HT1080 (cell line): ENCODE measurements around the gene MCTP1. TPM values are rescaled to one million over a fixed set of nuclear protein-coding genes. Genes with fewer than 3 reads are reported as not detected.
A peak's percentile ranks its signal among the peaks of the same experiment; 100 is the strongest.
"Not testable (repeated sequence)": the region's sequence is repeated elsewhere in the genome, so short reads cannot be mapped to it uniquely, and the experiment has no call there.

ENCODE experiments used
- DNase-seq: peaks from one replicate; pipeline ENCODE4 v3.0.0-alpha.2; 2015; ENCODE audit warnings: low read depth
- total RNA-seq: library from RNA; depleted of rRNA; stranded (reverse); fragments of >200 nt; shearing (Covaris generic); gene quantifications from 2 replicates; pipeline ENCODE4 v1.2.3, GENCODE V29; 2014

Gene MCTP1
- total RNA-seq, 1 experiment from 2014 or later, result 13.9 TPM

GRCh38 chr5:95184924-95185323, 100.0 kb downstream of the MCTP1 start:
- no peak for DNase-seq

GRCh38 chr5:95181644-95182043, 103.2 kb downstream of the MCTP1 start:
- DNase-seq, result no peak

- peak; percentile 91 for DNase-seq
Measured at GRCh38 chr5:95178046-95178651, 106.7 kb downstream of the MCTP1 start.

GRCh38 chr5:95177456-95177855, 107.4 kb downstream of the MCTP1 start:
- no peak for DNase-seq

- DNase-seq, result no peak
Measured at GRCh38 chr5:95175106-95175505, 109.8 kb downstream of the MCTP1 start.

GRCh38 chr5:95172659-95173058, 112.2 kb downstream of the MCTP1 start:
- no peak for DNase-seq

- DNase-seq, result no peak
Measured at GRCh38 chr5:95164861-95165260, 120.0 kb downstream of the MCTP1 start.

GRCh38 chr5:95163079-95163478, 121.8 kb downstream of the MCTP1 start:
- no peak for DNase-seq

GRCh38 chr5:95162231-95162992, 122.5 kb downstream of the MCTP1 start:
- DNase-seq, result no peak

- no peak for DNase-seq
Measured at GRCh38 chr5:95159603-95160002, 125.3 kb downstream of the MCTP1 start.

- no peak for DNase-seq
Measured at GRCh38 chr5:95155888-95156287, 129.0 kb downstream of the MCTP1 start.

- DNase-seq, result no peak
Measured at GRCh38 chr5:95153511-95153910, 131.4 kb downstream of the MCTP1 start.

- DNase-seq, result no peak
Measured at GRCh38 chr5:95152535-95152934, 132.4 kb downstream of the MCTP1 start.

GRCh38 chr5:95152131-95152530, 132.8 kb downstream of the MCTP1 start:
- no peak for DNase-seq

GRCh38 chr5:95151694-95152093, 133.2 kb downstream of the MCTP1 start:
- no peak for DNase-seq

- DNase-seq, result no peak
Measured at GRCh38 chr5:95149387-95149786, 135.5 kb downstream of the MCTP1 start.

GRCh38 chr5:95148453-95148852, 136.4 kb downstream of the MCTP1 start:
- DNase-seq, result no peak

GRCh38 chr5:95143858-95144257, 141.0 kb downstream of the MCTP1 start:
- DNase-seq, result not testable (repeated sequence)

GRCh38 chr5:95142145-95142544, 142.7 kb downstream of the MCTP1 start:
- no peak for DNase-seq

- no peak for DNase-seq
Measured at GRCh38 chr5:95141141-95141540, 143.8 kb downstream of the MCTP1 start.

GRCh38 chr5:95134326-95134725, 150.6 kb downstream of the MCTP1 start:
- DNase-seq, result no peak

- DNase-seq, result no peak
Measured at GRCh38 chr5:95132096-95132495, 152.8 kb downstream of the MCTP1 start.

- DNase-seq, result peak; percentile 22
Measured at GRCh38 chr5:95130941-95131340, 154.0 kb downstream of the MCTP1 start.
